ENCODE results near the gene OR3A1. TPM values are rescaled to one million over a fixed set of nuclear protein-coding genes. Genes with fewer than 3 reads are reported as not detected.
"Not testable (repeated sequence)": the region's sequence is repeated elsewhere in the genome, so short reads cannot be mapped to it uniquely, and the experiment has no call there.

Gene OR3A1
- total RNA-seq, 2 experiments from 2014 or later, result 0.20 to 0.23 TPM

DNA sequence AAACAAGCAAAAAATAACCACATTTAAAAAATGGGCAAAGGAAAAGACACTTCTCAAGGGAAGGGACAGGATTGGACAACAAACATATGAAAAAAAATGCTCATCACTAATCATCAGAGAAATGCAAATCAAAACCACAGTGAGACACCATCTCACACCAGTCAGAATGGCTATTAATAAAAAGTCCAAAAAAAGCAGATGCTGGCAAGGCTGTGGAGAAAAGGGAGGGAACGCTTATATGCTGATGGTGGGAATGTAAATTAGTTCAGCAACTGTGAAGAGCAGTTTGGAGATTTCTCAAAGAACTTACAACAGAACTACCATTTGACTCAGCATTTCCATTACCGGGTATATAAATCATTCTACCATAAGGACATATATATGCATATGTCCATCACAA is 49.1 kb downstream of the OR3A1 start:
- H3K27me3 Mint-ChIP-seq; H3K4me3 Mint-ChIP-seq; DNase-seq; H3K4me1 Mint-ChIP-seq; H3K9me3 Mint-ChIP-seq (ENCODE audit: low read depth); H3K27ac Mint-ChIP-seq; CTCF ChIA-PET; H3K36me3 Mint-ChIP-seq; ATAC-seq: not testable (repeated sequence)

DNA sequence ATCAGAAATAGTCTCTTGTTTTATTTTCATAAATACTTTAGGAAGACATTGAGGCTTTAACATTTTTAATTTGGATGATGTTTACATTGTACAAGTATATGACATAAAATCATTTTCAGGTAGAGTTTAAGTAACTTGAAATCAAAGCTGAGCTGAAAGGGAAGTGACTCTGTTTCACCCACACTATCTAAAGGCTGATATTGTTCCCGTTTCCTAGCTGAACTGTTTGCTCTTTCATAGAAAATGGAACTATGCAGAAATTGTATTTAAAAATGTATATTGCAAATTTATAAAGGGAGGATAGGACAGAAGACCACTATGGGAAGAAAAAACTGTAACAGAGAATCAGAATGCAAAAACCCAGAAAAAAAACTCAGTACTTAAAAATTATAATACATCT is 53.3 kb downstream of the OR3A1 start:
- H3K27ac Mint-ChIP-seq; H3K4me3 Mint-ChIP-seq; H3K36me3 Mint-ChIP-seq; H3K4me1 Mint-ChIP-seq; DNase-seq; H3K9me3 Mint-ChIP-seq (ENCODE audit: low read depth); ATAC-seq; CTCF ChIA-PET; H3K27me3 Mint-ChIP-seq: not testable (repeated sequence)

- H3K27ac Mint-ChIP-seq; H3K36me3 Mint-ChIP-seq; H3K4me1 Mint-ChIP-seq; H3K4me3 Mint-ChIP-seq; H3K9me3 Mint-ChIP-seq (ENCODE audit: low read depth); DNase-seq; ATAC-seq; H3K27me3 Mint-ChIP-seq; CTCF ChIA-PET: not testable (repeated sequence)
These were observed 57.1 kb downstream of the OR3A1 start for GRCh38 chr17:3241044-3241443.

Other genes with a start within 250 kb of the OR3A1 start
- not detected for gene OR1D5, start 234.8 kb downstream of the OR3A1 start, total RNA-seq
- gene OR1D2, start 193.9 kb downstream of the OR3A1 start, total RNA-seq, result not detected
- gene OR1G1, start 170.8 kb downstream of the OR3A1 start, total RNA-seq, result not detected
- not detected for gene OR1A2, start 100.8 kb downstream of the OR3A1 start, total RNA-seq
- not detected for gene OR1A1, start 90.7 kb downstream of the OR3A1 start, total RNA-seq
- 1 to 10 TPM; 2.3 to 2.5 TPM for gene OR3A2, start 87.9 kb upstream of the OR3A1 start, total RNA-seq
- gene OR1E1, start 100.0 kb upstream of the OR3A1 start, total RNA-seq, result not detected
- gene OR3A3, start 113.0 kb upstream of the OR3A1 start, total RNA-seq, result not detected
- not detected for gene OR1E2, start 135.5 kb upstream of the OR3A1 start, total RNA-seq
- gene SPATA22, start 173.5 kb upstream of the OR3A1 start, total RNA-seq, result under 1 TPM in 1 of 2 experiments, not detected in 1; 0.67 TPM
- not detected for gene ASPA, start 177.6 kb upstream of the OR3A1 start, total RNA-seq